SK-N-SH (cell line): ENCODE results near the gene RNASEH1. TPM values are rescaled to one million over a fixed set of nuclear protein-coding genes. Genes with fewer than 3 reads are reported as not detected.

Experiments used
- CTCF ChIA-PET: fragments of 300-600, 350-600 bp; formaldehyde crosslinking; extraction: SDS; loops from one replicate; lab custom pipeline; 2021; lab: Yijun Ruan, JAX
- POLR2A ChIA-PET: fragments of 350-600 bp; sonication (Branson Sonifier 250); formaldehyde crosslinking; extraction: SDS; loops from one replicate; lab custom pipeline; 2020; ENCODE audit warnings: antibody characterized with exemption, inconsistent platforms; lab: Yijun Ruan, JAX
- DNase-seq: peaks from one replicate; pipeline ENCODE4 v3.0.0; 2012
- H2AFZ ChIP-seq: fragments of 200-600 bp; sonication (generic); 2 replicates; pipeline ENCODE4 v1.8.1; 2016; ENCODE audit warnings: antibody characterized with exemption, mild to moderate bottlenecking, low read depth
- H3F3A ChIP-seq: fragments of 200-600 bp; sonication (generic); replicated peaks from 2 replicates; pipeline ENCODE3; 2016; ENCODE audit warnings: antibody characterized with exemption, mild to moderate bottlenecking; ENCODE audit not compliant: insufficient read depth
- H3K27ac ChIP-seq, 2 experiments: fragments of 200-500 bp in 1 of 2; fragments of 200-600 bp in 1 of 2; sonication (Bioruptor generic) in 1 of 2; sonication (generic), shearing (Covaris generic) in 1 of 2; 2 replicates each; pipeline versions ENCODE4 v1.5.1 to v1.6.1; 2014 to 2016; ENCODE audit warnings: low read depth in 2 of 2, inconsistent platforms in 1 of 2, low read length in 1 of 2, mild to moderate bottlenecking in 1 of 2, mixed read lengths in 1 of 2
- H3K27me3 ChIP-seq: fragments of 200-600 bp; sonication (generic), shearing (Covaris generic); 2 replicates; pipeline ENCODE4 v1.6.1; 2016; ENCODE audit warnings: mixed run types; ENCODE audit not compliant: insufficient read depth
- H3K36me3 ChIP-seq, 2 experiments: fragments of 200-500 bp in 1 of 2; fragments of 200-600 bp in 1 of 2; sonication (Bioruptor generic) in 1 of 2; sonication (generic) in 1 of 2; replicated peaks in 1 of 2; 2 replicates each; pipeline versions ENCODE3 to v1.5.1; 2014 to 2016; ENCODE audit warnings: low read length in 1 of 2, mild to moderate bottlenecking in 1 of 2; ENCODE audit not compliant: insufficient read depth in 2 of 2, control insufficient read depth in 1 of 2
- H3K4me1 ChIP-seq, 2 experiments: fragments of 200-500 bp in 1 of 2; fragments of 200-600 bp in 1 of 2; sonication (Bioruptor generic) in 1 of 2; sonication (generic), shearing (Covaris generic) in 1 of 2; 2 replicates each; pipeline versions ENCODE4 v1.5.1 to v1.6.1; 2014 to 2016; ENCODE audit warnings: low read depth in 1 of 2, low read length in 1 of 2, mixed run types in 1 of 2; ENCODE audit not compliant: insufficient read depth in 2 of 2, control insufficient read depth in 1 of 2
- H3K4me2 ChIP-seq: fragments of 200-600 bp; sonication (generic), shearing (Covaris generic); 2 replicates; pipeline ENCODE4 v1.6.1; 2017; ENCODE audit warnings: mixed run types
- H3K4me3 ChIP-seq, 2 experiments: fragments of 200-500 bp in 1 of 2; fragments of 200-600 bp in 1 of 2; sonication (Bioruptor generic) in 1 of 2; sonication (generic), shearing (Covaris generic) in 1 of 2; 2 replicates each; pipeline versions ENCODE4 v1.5.1 to v1.8.1; 2014 to 2016; ENCODE audit warnings: low read depth in 2 of 2, inconsistent platforms in 1 of 2, low read length in 1 of 2, mild to moderate bottlenecking in 1 of 2, mixed read lengths in 1 of 2, moderate library complexity in 1 of 2
- H3K79me2 ChIP-seq: fragments of 200-600 bp; sonication (generic); 2 replicates; pipeline ENCODE4 v1.8.1; 2017; ENCODE audit warnings: mild to moderate bottlenecking; ENCODE audit not compliant: insufficient read depth
- H3K9ac ChIP-seq: fragments of 200-600 bp; sonication (generic); 2 replicates; pipeline ENCODE4 v1.6.1; 2017; ENCODE audit warnings: mixed run types
- H3K9me2 ChIP-seq: fragments of 200-600 bp; sonication (generic); 2 replicates; pipeline ENCODE4 v1.6.1; 2017; ENCODE audit warnings: mixed run types
- H3K9me3 ChIP-seq: fragments of 200-600 bp; sonication (generic); 2 replicates; pipeline ENCODE4 v1.6.1; 2017; ENCODE audit warnings: mixed run types, mild to moderate bottlenecking, moderate library complexity
- H4K20me1 ChIP-seq: fragments of 200-600 bp; sonication (generic); 2 replicates; pipeline ENCODE4 v1.6.1; 2017; ENCODE audit warnings: mild to moderate bottlenecking, mixed run types; ENCODE audit not compliant: insufficient read depth
- FOSL2 ChIP-seq: IDR thresholded peaks from 2 replicates; pipeline ENCODE4 v1.4.0; 2012; ENCODE audit warnings: low read depth, mild to moderate bottlenecking, moderate library complexity, borderline replicate concordance
- FOXJ3 ChIP-seq: sonication (generic); formaldehyde crosslinking; IDR thresholded peaks from 2 replicates; pipeline ENCODE4 v1.5.1; 2020; ENCODE audit warnings: mild to moderate bottlenecking, missing genetic modification reagents
- GATA2 ChIP-seq: sonication (generic); formaldehyde crosslinking; IDR thresholded peaks from 2 replicates; pipeline ENCODE4 v1.5.0; 2020; ENCODE audit warnings: mild to moderate bottlenecking, missing genetic modification reagents
- NFIC ChIP-seq: IDR thresholded peaks from 2 replicates; pipeline ENCODE4 v1.4.0; 2012; ENCODE audit warnings: borderline replicate concordance
- POLR2AphosphoS5 ChIP-seq: IDR thresholded peaks from 2 replicates; pipeline ENCODE4 v1.6.1; 2012; ENCODE audit warnings: low read depth, low read length
- RFX5 ChIP-seq: IDR thresholded peaks from 2 replicates; pipeline ENCODE4 v1.6.1; 2012; ENCODE audit warnings: mild to moderate bottlenecking, improper control_type of control experiment, low read length
- USF2 ChIP-seq: fragments of 150-350 bp; IDR thresholded peaks from 2 replicates; pipeline ENCODE4 v1.6.1; 2017; ENCODE audit warnings: antibody characterized with exemption, low read length, low read depth, borderline replicate concordance
- WGBS: methylation state at CpG from one replicate; pipeline ENCODE4 v1.1.6; 2017; ENCODE audit warnings: low lambda C conversion rate; 5-methylcytosine and 5-hydroxymethylcytosine counted together
- polyA plus RNA-seq, 3 experiments: library from polyadenylated mRNA; depleted of rRNA; stranded (reverse); fragments of >200 nt; gene quantifications; 2 replicates each; pipeline ENCODE4 v1.2.3, GENCODE V29; 2012
- TF ChIP-seq, protein P1 (sequence below): IDR thresholded peaks from 2 replicates; pipeline ENCODE4 v1.6.1; 2012; ENCODE audit warnings: mild to moderate bottlenecking, low read depth, low read length, moderate library complexity

Gene RNASEH1
- polyA plus RNA-seq, 1 of the 3 experiments (the other 2 are of a cell fraction): 34.4 TPM

- WGBS: 92% methylated on average over 13 of the region's 13 CpGs
- H3K4me1 ChIP-seq: peaks cover 34 to 85% of the 10 kb centered on the region in 2 experiments
- no peak for DNase-seq
- peaks cover 75% of the 10 kb centered on the region for H3K79me2 ChIP-seq
- H2AFZ ChIP-seq: no peak overlapping the region
- TF ChIP-seq USF2 (no peak), NFIC (peak; percentile 70), FOSL2 (no peak), POLR2AphosphoS5 (0 out of 2 replicates have a peak, but pooled peaks have one; percentile 11)
- TF ChIP-seq, protein P1, sequence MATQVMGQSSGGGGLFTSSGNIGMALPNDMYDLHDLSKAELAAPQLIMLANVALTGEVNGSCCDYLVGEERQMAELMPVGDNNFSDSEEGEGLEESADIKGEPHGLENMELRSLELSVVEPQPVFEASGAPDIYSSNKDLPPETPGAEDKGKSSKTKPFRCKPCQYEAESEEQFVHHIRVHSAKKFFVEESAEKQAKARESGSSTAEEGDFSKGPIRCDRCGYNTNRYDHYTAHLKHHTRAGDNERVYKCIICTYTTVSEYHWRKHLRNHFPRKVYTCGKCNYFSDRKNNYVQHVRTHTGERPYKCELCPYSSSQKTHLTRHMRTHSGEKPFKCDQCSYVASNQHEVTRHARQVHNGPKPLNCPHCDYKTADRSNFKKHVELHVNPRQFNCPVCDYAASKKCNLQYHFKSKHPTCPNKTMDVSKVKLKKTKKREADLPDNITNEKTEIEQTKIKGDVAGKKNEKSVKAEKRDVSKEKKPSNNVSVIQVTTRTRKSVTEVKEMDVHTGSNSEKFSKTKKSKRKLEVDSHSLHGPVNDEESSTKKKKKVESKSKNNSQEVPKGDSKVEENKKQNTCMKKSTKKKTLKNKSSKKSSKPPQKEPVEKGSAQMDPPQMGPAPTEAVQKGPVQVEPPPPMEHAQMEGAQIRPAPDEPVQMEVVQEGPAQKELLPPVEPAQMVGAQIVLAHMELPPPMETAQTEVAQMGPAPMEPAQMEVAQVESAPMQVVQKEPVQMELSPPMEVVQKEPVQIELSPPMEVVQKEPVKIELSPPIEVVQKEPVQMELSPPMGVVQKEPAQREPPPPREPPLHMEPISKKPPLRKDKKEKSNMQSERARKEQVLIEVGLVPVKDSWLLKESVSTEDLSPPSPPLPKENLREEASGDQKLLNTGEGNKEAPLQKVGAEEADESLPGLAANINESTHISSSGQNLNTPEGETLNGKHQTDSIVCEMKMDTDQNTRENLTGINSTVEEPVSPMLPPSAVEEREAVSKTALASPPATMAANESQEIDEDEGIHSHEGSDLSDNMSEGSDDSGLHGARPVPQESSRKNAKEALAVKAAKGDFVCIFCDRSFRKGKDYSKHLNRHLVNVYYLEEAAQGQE: no peak
- H4K20me1 ChIP-seq: peaks cover 59% of the 10 kb centered on the region
- H3K4me2 ChIP-seq: no peak overlapping the region; the same call in 1 of the 2 replicates
- H3K27me3 ChIP-seq: no peaks in the 10 kb centered on the region
- peaks cover 57% of the 10 kb centered on the region for H3F3A ChIP-seq
- POLR2A ChIA-PET: interaction anchor here (1.0 to 3.4 kb wide), 4 partner anchors 12 to 71 kb away, joined by 3 to 19 read pairs (median 4); partner anchors contain the start of gene COLEC11
- H3K36me3 ChIP-seq: peaks cover 75 to 80% of the 10 kb centered on the region in 2 experiments
- CTCF ChIA-PET: interaction anchor here (1.4 to 7.1 kb wide), 4 partner anchors 13 to 69 kb away, joined by 3 to 43 read pairs (median 23); partner anchors contain the start of gene COLEC11
- H3K9ac ChIP-seq: no peak overlapping the region
- H3K9me2 ChIP-seq: no peaks in the 10 kb centered on the region
- no peak overlapping the region for H3K4me3 ChIP-seq
- no peaks in the 10 kb centered on the region for H3K9me3 ChIP-seq
- H3K27ac ChIP-seq: peak overlapping the region; percentile 19 to 55; a peak in 3 of 4 replicates
These were observed 23.5 kb upstream of the RNASEH1 start for GRCh38 chr2:3581367-3582262.

DNA sequence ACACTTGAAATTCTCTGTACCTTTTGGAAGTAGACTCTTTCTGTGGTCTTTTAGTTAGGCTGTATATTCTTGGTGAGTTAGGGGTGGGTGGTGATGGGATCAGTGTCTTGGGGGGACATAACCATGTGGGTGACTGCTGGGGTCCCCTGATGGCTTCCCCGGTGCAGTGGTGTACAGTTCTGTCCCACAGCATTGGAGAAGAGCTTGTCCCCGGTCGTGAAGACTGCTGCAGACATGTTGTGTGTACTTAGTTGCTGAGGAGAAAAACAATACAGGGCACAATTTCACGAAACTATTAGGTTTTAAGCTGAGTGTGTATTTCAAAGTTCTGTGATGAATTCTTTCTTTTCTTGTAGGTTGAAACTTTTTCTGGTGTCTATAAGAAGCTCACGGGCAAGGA is 22.3 kb upstream of the RNASEH1 start:
- ChIA-PET CTCF (interaction anchor here (1.1 to 7.1 kb wide), 6 partner anchors 14 to 157 kb away, joined by 3 to 40 read pairs (median 4); partner anchors contain the start of gene COLEC11), POLR2A (interaction anchor here (2.9 to 3.4 kb wide), 2 partner anchors 13 to 24 kb away, joined by 10 to 19 read pairs; partner anchors contain the start of gene COLEC11)
- Histone ChIP-seq H4K20me1 (peaks cover 70% of the 10 kb centered on the region), H3K79me2 (peaks cover 83% of the 10 kb centered on the region), H3K9me3 (no peaks in the 10 kb centered on the region), H3K4me3 (no peak overlapping the region), H3K9ac (no peak overlapping the region), H3K4me1 (peaks cover 30 to 78% of the 10 kb centered on the region in 2 experiments), H3F3A (peaks cover 54% of the 10 kb centered on the region), H2AFZ (no peak overlapping the region), H3K36me3 (peaks cover 81 to 86% of the 10 kb centered on the region in 2 experiments), H3K27me3 (no peaks in the 10 kb centered on the region), H3K9me2 (no peaks in the 10 kb centered on the region), H3K27ac (peak overlapping the region; percentile 62 to 81; a peak in 3 of 4 replicates), H3K4me2 (no peak overlapping the region)
- TF ChIP-seq RFX5 (no peak), NFIC (no peak), FOSL2 (no peak), GATA2 (no peak), FOXJ3 (no peak)
- DNase-seq: no peak
- 71% methylated on average over 5 of the region's 5 CpGs for WGBS
